Lower lobe of right lung (tissue), 1 donor: ENCODE measurements around the gene BOLA3. TPM values are rescaled to one million over a fixed set of nuclear protein-coding genes. Genes with fewer than 3 reads are reported as not detected.

Experiments used
- total RNA-seq: library from RNA; stranded (reverse); fragmentation: NEBNext Ultra II Directional; extraction: Animal tissue kit (Norgen Biotek cat#: 25700); gene quantifications from one replicate; pipeline ENCODE4 v1.2.1, GENCODE V29; 2021
- donor health status: DM: no; HTN: yes; CAD: no; lungs with severe emphysema.

Gene BOLA3
- total RNA-seq, 1 donor from 2014 or later, result 19.6 TPM

Other genes starting within 250 kb of the BOLA3 start
- gene DGUOK, start 221.0 kb downstream of the BOLA3 start, total RNA-seq, result 38.0 TPM
- gene TET3, start 163.0 kb downstream of the BOLA3 start, total RNA-seq, result 21.5 TPM
- 146 TPM for gene MOB1A, start 31.0 kb upstream of the BOLA3 start, total RNA-seq
- 54.7 TPM for gene MTHFD2, start 50.7 kb upstream of the BOLA3 start, total RNA-seq
- gene SLC4A5, start 195.5 kb upstream of the BOLA3 start, total RNA-seq, result 4.2 TPM
- 142 TPM for gene DCTN1, start 232.4 kb upstream of the BOLA3 start, total RNA-seq